ENCODE measurements around the gene USPL1.

DNA sequence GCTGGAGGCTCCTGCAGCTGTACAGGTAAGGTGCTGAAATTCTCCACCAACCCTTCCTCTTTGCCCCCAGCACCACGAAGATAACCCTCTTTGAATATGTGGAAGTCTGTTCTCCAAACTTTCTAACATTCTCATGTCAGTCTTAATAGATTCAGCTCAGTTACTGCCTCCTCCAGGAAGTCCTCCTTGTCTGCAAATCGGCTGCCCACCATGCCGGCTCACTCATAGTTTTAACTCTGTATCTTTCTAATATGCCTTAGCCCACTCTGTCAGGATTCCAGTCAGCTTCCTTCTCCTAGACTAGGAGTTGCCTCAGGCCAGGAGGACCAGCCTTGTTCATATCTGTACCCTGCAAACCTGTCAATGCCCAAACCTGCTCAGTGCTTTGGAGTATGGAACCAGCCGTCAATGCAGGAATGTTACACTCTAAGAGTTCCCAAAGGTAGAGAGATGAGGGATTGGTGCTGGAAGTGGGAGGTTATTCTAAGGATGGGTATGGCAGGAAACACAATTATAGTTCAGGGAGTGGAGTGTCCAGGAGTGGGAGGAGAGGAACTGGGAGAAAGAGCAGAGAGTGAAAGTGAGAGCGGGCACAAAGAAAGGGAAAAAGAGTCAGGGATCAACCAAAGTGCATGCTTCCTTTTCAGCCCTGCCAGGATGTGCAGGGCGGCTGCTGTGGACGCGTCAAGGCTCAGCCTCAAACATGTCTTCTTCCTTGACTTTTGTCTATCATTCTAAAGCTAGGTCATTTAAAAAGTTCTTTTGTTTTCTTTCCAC lies 79.6 kb downstream of the USPL1 start:
- TF ChIP-seq, protein P1, sequence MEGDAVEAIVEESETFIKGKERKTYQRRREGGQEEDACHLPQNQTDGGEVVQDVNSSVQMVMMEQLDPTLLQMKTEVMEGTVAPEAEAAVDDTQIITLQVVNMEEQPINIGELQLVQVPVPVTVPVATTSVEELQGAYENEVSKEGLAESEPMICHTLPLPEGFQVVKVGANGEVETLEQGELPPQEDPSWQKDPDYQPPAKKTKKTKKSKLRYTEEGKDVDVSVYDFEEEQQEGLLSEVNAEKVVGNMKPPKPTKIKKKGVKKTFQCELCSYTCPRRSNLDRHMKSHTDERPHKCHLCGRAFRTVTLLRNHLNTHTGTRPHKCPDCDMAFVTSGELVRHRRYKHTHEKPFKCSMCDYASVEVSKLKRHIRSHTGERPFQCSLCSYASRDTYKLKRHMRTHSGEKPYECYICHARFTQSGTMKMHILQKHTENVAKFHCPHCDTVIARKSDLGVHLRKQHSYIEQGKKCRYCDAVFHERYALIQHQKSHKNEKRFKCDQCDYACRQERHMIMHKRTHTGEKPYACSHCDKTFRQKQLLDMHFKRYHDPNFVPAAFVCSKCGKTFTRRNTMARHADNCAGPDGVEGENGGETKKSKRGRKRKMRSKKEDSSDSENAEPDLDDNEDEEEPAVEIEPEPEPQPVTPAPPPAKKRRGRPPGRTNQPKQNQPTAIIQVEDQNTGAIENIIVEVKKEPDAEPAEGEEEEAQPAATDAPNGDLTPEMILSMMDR (optimal IDR thresholded peaks at IDR 0.05 in 1 of 3, IDR thresholded peaks at IDR 0.05 in 1 of 3, conservative IDR thresholded peaks at IDR 0.05 in 1 of 3; ENCODE audit: extremely low read depth in 1 of 3, insufficient read depth in 2 of 3, low read length in 3 of 3) = no peak
- no peak for TF ChIP-seq EZH2 (IDR thresholded peaks at IDR 0.05; ENCODE audit: low read length)

All from keratinocyte (primary cell).